Stimulated activated CD4-positive, alpha-beta T cell treated with anti-CD3 and anti-CD28 coated beads, Interleukin-2, amount 100 ng/mL, for 48 hours (primary cell): ENCODE data around the gene C9.
"Not testable (repeated sequence)": the region's sequence is repeated elsewhere in the genome, so short reads cannot be mapped to it uniquely, and the experiment has no call there.

ENCODE experiments used
- DNase-seq, 2 donors: peaks; one replicate each; pipeline ENCODE4 v3.0.0-alpha.2; 2020

Gene C9

GRCh38 chr5:39370555-39371366, 6.5 kb upstream of the C9 start:
- DNase-seq = no peak

- no peak for DNase-seq
Observed at GRCh38 chr5:39369123-39369815, 5.0 kb upstream of the C9 start.

- DNase-seq = no peak
Observed at GRCh38 chr5:39368116-39368515, 3.8 kb upstream of the C9 start.

- no peak for DNase-seq
Observed at GRCh38 chr5:39367711-39368110, 3.4 kb upstream of the C9 start.

GRCh38 chr5:39363217-39363616, 1.1 kb downstream of the C9 start:
- no peak for DNase-seq

GRCh38 chr5:39362646-39363045, 1.6 kb downstream of the C9 start:
- no peak for DNase-seq

- DNase-seq = no peak
Observed at GRCh38 chr5:39361306-39361705, 3.0 kb downstream of the C9 start.

GRCh38 chr5:39360471-39361111, 3.7 kb downstream of the C9 start:
- no peak for DNase-seq

- DNase-seq = no peak
Observed at GRCh38 chr5:39356263-39356662, 8.0 kb downstream of the C9 start.

- DNase-seq = no peak
Observed at GRCh38 chr5:39355324-39355723, 9.0 kb downstream of the C9 start.

- DNase-seq = no peak
Observed at GRCh38 chr5:39353717-39354399, 10.4 kb downstream of the C9 start.

GRCh38 chr5:39352951-39353350, 11.3 kb downstream of the C9 start:
- no peak for DNase-seq

GRCh38 chr5:39352170-39352569, 12.1 kb downstream of the C9 start:
- no peak for DNase-seq

- DNase-seq = no peak
Observed at GRCh38 chr5:39349484-39349883, 14.8 kb downstream of the C9 start.

- no peak for DNase-seq
Observed at GRCh38 chr5:39342460-39342859, 21.8 kb downstream of the C9 start.

- DNase-seq = no peak
Observed at GRCh38 chr5:39341896-39342295, 22.4 kb downstream of the C9 start.

GRCh38 chr5:39340506-39340905, 23.8 kb downstream of the C9 start:
- no peak for DNase-seq

- no peak for DNase-seq
Observed at GRCh38 chr5:39337252-39337915, 26.9 kb downstream of the C9 start.

- DNase-seq = not testable (repeated sequence)
Observed at GRCh38 chr5:39334296-39334695, 30.0 kb downstream of the C9 start.

- DNase-seq = no peak
Observed at GRCh38 chr5:39333104-39333503, 31.2 kb downstream of the C9 start.

GRCh38 chr5:39331861-39332381, 32.4 kb downstream of the C9 start:
- no peak for DNase-seq

GRCh38 chr5:39328731-39329130, 35.6 kb downstream of the C9 start:
- DNase-seq = no peak

- DNase-seq = no peak
Observed at GRCh38 chr5:39323542-39323941, 40.8 kb downstream of the C9 start.
